ENCODE results near the gene SORCS2.

Gene SORCS2

DNA sequence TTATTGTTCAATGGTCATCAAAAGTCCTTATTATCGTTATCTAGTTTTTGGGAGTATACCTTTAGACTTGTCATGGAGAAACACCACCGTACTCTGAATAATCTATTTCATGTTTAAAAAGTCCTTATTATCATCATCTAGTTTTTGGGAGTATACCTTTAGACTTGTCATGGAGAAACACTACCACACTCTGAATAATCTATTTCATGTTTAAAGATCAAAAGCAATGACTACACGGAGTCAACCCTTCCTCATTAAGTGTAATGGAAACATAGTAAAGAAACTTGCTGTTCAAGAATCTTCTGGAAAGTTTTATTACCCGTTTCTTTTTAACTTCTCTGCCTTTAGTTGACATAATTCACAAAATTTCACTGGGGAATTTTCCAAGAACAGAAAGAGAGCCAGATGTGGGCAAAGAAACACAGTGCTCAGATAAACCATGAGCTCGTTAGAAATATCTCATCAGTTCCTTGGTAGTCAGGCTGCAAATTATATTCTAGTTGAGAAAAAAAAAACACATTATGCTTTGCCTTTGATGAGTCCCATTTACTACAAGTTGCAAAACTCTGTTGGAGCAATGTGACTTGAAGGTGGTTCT is 588.5 kb downstream of the SORCS2 start:
- no peak for DNase-seq (ENCODE audit: low read depth)

DNA sequence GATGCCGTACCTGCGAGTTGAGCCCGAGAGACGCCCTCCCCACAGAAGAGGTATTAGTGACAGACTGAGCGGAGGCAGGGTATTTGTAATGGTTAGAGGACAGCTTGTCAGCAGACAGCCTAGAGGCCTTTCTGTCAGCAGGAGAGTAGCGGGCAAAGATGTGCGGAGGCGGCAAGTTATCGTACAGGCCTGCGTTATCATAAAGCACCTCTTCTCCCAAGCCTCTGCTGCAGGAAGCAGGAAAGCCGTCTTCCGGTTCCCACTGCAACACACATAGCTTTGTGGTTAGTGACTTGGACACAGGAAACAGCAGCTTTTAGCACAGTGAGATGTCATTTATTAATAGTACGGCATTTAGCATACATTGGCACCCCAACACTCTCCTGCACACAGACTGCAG is 589.0 kb downstream of the SORCS2 start:
- no peak for DNase-seq (ENCODE audit: low read depth)

DNA sequence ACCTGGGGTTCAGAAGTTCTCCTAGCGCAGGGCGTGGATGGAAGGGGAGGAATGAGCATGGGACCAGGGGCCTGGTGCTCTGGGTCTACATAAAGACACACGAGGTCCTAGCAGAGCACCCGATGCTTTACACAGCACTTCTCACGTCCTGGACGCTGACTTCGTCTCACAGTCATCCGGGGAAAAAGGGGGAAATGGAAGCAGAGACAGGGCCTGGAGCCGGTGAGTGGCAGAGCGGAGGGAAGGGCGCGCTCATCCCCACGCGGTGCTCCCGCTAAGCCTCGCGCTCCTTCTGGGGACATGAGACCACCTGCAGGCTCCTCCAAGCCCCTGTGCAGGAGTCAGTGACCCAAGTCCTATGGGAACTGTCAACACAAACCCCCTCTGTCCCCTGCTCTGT is 589.7 kb downstream of the SORCS2 start:
- no peak for DNase-seq (ENCODE audit: low read depth)

DNA sequence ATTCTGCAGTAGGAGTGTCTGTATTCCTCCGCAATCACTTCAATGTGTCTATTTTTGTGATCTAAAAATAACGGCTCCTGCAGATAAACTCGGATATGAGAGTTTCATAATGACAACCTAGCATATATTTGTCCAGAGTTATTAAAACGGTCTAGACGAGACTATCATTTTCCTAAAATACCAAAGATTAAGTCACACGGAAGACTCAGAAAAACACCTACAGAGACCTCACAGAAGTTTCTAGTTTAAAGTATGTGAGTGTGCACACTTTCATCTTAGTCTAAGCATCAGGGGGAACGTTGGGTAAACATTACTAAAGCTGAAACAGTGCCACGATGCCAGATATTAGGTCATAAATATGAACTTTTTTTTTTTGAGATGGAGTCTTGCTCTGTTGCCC is 590.4 kb downstream of the SORCS2 start:
- DNase-seq (ENCODE audit: low read depth), result no peak

DNA sequence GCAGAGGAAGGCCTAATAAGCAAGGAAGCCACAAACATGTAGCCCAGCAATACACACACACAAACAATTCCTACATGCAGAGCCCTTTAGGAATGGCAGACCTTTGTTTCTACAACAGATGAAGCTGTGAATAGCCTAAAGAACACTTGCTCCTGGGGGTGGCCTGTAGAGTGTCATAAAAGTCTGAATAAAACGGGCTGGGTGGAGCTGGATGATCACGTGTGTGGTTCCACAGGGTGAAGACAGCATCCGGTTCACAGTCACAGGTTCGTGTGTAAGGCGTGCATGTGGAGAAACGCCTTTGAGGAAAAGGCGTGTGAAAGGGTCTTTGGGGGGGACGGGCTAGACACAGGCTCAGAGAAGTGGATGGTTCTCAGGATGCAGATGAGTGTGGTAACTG is 591.2 kb downstream of the SORCS2 start:
- no peak for DNase-seq (ENCODE audit: low read depth)

DNA sequence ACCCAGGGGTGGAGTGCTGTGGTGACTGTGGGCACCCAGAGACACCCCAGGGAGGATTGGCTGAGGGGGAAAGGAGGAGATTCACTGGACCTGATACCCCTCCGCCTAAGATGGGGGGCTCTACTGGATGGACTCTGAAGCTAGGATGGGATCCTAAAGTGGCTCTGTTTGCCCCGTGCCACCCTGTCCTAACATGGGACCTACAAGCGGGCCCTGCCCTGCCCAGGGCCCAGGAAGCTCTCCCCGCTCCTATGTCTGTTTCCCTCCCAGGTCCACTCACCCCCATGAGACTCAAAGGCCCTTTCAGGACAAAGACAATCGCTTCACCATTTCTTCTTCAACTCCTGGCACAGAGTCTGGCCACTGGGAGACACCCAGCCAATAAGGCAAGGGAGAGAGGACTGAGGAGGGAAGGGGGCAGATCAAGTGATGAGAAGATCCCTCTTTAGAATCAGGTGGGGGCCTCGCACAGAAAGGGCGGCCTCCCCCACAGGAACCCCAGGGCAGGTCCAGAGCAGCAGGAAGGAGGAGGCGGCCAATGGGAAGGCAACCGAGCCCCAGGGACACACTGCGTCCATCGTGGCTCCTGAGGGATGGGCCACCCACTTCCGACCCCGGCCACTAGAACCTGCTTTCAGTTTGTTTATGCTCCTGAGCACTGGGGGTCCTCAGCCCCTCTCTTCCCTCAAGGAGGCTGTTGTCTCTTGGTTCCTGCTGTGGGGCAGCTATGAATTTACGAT is 592.0 kb downstream of the SORCS2 start:
- DNase-seq (ENCODE audit: low read depth), result no peak

DNA sequence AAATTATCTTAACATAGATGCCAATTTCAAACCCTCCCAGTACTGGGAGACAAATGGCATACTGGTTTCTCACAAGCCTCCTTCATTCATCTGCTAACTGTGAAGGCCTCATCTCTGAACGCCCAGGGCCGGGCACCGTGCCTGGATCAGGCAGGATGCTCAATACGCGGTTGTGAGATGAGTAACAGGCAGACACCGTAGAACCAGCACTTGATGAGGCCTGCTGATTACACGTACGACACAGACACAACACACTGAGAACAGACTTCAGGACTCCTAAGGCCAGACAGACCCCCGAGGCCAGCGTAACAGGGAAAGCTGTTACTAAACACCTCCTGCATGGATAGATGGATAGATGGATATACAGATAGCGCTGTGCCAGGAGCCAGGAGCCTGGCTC is 592.7 kb downstream of the SORCS2 start:
- no peak for DNase-seq (ENCODE audit: low read depth)

DNA sequence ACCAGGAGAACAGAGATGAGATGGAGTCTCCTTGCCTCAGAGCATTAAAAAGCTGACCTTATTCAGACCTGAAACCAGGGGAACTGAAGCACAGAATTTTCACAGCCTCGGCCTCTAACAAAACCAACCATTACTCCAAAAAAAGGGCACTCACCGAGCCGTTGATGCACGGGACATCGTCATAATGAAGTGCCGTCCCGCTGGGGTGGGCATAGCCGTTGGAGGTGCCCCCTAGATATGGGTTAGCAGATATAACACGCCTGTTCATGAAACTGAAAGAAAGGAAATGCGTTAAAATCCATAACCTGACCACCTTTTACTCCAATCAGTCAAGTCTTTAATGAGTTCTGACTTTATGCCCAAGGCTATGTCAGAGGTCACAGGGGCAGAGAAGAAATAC is 593.7 kb downstream of the SORCS2 start:
- no peak for DNase-seq (ENCODE audit: low read depth)

DNA sequence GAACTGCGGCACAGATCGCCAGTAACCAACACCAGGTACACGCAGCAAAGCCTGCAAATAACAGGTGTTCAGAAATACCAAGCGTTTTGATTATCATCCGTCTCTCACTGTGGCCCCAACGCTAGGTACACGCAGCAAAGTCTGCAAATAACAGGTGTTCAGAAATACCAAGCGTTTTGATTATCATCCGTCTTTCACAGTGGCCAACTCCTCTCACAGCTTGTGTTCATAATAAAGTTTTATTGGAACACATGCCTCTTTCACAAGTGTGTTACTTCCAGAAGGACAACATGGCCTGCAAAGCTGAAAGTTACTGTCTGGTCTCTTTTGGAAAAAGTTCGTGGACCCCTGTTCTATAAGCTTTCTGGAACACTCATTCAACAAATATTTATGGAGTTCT is 594.2 kb downstream of the SORCS2 start:
- no peak for DNase-seq (ENCODE audit: low read depth)

DNA sequence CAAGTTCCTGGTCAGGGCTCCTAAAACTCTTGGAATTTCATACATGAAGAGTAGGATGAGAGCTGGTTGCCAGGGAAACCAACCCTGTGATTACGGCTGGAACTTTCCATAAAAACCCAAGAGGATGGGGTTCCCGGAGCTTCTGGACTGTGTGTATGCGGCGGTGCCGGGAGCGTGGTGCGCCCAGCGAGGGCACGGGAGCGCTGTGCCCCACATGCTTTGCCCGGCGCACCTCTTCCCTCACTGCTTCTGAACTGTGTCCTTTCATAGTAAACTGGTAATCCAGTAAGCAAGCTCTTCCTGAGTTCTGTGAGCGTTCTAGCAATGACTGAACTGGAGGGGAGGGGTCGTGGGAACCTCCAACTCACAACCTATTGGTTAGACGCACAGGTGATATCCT is 594.7 kb downstream of the SORCS2 start:
- DNase-seq (ENCODE audit: low read depth), result no peak

DNA sequence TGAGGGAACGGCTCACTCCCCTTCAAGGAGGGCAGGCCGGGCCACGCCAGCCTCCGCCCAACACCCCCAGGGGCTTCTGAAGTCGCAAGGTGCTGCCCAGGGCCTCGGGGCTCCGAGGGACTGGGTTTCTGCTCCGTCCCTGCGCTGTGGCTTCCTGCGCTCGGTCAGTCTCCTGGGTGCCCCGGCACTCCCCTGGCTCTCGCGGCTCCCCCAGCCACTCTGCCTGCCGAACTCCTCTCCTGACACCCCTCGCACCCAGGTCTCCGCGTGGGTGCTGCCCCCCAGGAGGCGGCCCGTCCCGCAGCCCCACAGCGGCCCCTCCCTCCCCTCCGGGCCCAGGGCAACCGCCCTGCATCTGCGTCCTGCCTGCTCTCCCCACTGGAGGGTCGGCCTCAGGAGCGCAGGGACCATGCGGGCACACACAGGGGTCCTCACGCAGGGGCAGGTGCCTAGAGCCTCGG is 595.4 kb downstream of the SORCS2 start:
- DNase-seq (ENCODE audit: low read depth), result no peak

DNA sequence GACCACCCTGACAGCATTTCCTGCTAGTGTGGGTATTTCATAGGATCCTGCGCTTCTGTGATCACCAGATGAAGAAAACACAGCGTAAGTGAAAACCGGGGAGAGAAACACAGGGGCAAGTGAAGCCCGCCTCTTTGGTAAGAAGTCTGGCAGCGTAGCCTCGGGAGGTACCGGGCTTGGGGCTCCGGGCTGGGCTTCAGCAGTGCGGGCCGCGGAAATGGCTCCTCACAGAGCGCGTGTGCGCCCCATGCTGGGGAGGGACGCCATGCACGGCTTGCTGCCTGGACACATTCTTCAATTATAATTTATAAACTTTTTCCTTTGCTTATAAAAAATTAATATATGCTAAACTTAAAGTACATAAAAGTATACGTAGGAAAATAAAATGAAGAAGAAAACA is 595.9 kb downstream of the SORCS2 start:
- no peak for DNase-seq (ENCODE audit: low read depth)

DNA sequence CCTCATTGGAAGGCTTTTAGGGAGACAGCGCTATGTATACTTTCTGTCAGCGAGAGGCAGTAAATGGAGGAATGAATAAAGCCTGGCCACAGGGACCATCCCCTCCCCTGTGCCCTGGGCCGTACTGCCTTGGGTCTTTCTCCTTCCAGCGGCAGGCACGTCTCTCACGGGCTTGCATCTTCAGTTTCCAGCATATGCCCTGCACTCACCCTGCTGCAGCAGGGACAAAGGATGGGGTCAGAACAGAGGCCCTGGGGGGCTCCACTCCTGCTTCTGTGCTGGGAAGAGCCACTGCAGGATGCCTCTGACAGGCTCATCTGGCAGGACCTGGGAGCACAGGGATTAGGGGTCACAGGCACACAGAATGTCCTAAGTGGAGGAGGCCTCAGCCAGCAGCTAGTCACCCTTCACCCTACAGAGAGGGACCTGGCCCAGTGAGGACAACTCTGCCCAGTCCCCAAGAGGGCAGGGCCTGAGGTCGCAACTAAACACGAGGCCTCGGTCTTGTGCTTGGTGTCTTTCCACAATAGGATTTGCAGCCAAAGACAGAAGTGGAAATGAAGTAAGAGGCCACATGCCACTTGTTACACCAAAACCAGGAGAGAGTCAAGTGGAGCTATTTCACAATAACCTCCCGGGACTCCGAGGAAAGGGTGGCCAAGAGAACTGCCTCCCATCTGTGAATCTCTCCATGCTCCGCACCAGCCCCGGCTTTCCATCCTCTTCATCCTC is 596.5 kb downstream of the SORCS2 start:
- DNase-seq (ENCODE audit: low read depth), result no peak

DNA sequence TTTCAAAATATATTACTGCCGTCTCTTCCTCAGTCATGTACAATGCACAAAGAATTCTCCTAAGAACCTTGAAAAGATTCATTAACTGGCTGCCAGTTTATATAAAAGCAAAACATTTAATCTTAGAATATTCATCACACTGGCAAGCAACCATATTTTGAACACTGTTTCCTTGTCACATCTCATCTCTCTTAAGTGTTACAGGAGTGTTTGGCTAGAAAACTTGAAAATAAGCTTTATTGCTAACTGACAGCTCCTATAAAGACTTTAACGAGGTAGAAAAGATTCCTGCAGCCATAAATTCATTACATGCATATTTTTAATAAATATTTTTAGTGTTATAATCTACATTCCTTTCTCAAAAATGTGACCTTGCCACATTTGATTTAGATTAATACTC is 597.7 kb downstream of the SORCS2 start:
- no peak for DNase-seq (ENCODE audit: low read depth)

DNA sequence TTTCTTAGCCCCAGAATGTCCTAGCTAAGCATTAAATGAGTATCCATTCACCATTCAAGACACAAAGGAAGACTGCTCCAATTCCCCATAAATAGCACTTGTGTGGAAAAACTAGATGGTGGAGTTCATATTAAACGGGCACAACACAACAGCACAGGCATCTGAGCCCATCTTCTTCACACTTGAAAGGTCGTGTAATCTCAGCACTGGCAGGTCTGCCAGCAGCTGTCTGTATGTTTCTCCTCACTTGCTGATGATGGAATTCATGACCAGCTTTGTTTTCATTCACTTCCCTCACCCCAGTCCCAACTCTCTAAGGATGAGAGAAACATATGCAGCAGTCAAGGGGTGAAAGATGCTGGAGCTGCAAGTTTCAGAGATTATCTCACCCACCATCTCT is 598.7 kb downstream of the SORCS2 start:
- no peak for DNase-seq (ENCODE audit: low read depth)

All from activated T-helper 1 cell treated with Interleukin-2 at 50 U/mL for 16 hours (primary cell).